Cerebellar cortex (tissue), 1 donor: ENCODE measurements around the gene ERCC1.

Experiments used
- DNase-seq: peaks from one replicate; pipeline ENCODE4 v3.0.0-alpha.2; 2015; ENCODE audit warnings: low spot score

ERCC1 gene

GRCh38 chr19:45405435-45406225, 18.1 kb downstream of the ERCC1 start:
- peak; percentile 92 for DNase-seq

GRCh38 chr19:45404557-45405434, 18.9 kb downstream of the ERCC1 start, which contains the start of gene PPP1R13L:
Gene PPP1R13L, minus strand, starts transcription at chr19:45405069. Its CDS starts 6,751 bp downstream, at chr19:45398318.
- DNase-seq: peak; percentile 77

- DNase-seq: peak; percentile 67
These were observed 19.7 kb downstream of the ERCC1 start for GRCh38 chr19:45403781-45404556.

GRCh38 chr19:45403272-45403671, 20.4 kb downstream of the ERCC1 start:
- no peak for DNase-seq

- DNase-seq: no peak
These were observed 21.2 kb downstream of the ERCC1 start for GRCh38 chr19:45402298-45403061.

GRCh38 chr19:45401815-45402214, 21.9 kb downstream of the ERCC1 start:
- no peak for DNase-seq

- DNase-seq: no peak
These were observed 23.5 kb downstream of the ERCC1 start for GRCh38 chr19:45400192-45400591.

GRCh38 chr19:45395821-45396617, 27.7 kb downstream of the ERCC1 start:
- no peak for DNase-seq

GRCh38 chr19:45391871-45392665, 31.6 kb downstream of the ERCC1 start:
- no peak for DNase-seq

- peak; percentile 52 for DNase-seq
These were observed 32.4 kb downstream of the ERCC1 start for GRCh38 chr19:45391346-45391745.

GRCh38 chr19:45385392-45386221, 38.1 kb downstream of the ERCC1 start:
- no peak for DNase-seq

- DNase-seq: no peak
These were observed 41.3 kb downstream of the ERCC1 start for GRCh38 chr19:45382426-45382825.

GRCh38 chr19:45380107-45380506, 43.6 kb downstream of the ERCC1 start:
- DNase-seq: no peak

- no peak for DNase-seq
These were observed 47.5 kb downstream of the ERCC1 start for GRCh38 chr19:45376045-45376724.

- DNase-seq: peak; percentile 98
These were observed 53.1 kb downstream of the ERCC1 start, which contains the start of gene ERCC2 for GRCh38 chr19:45370410-45371204. Gene ERCC2, minus strand, starts transcription at chr19:45370573. Its CDS starts 33 bp downstream, at chr19:45370540.

- no peak for DNase-seq
These were observed 54.9 kb downstream of the ERCC1 start for GRCh38 chr19:45368737-45369340.

GRCh38 chr19:45368127-45368526, 55.6 kb downstream of the ERCC1 start:
- no peak for DNase-seq
